ENCODE results near the gene GCC1.

The GCC1 gene

GRCh38 chr7:127535546-127536393 lies 49.6 kb downstream of the GCC1 start:
- Histone ChIP-seq H3K9me3 (ENCODE audit: low read length) (no peaks in the 10 kb centered on the region), H3K9ac (ENCODE audit: low read length) (no peak overlapping the region), H3K27ac (ENCODE audit: low read depth, low read length) (no peak overlapping the region), H3K27me3 (ENCODE audit: control insufficient read depth in 1 of 2, insufficient read depth in 2 of 2, low read length in 2 of 2) (peaks cover 8 to 18% of the 10 kb centered on the region in 2 donors), H3K4me1 (ENCODE audit: insufficient read depth, low read length) (no peaks in the 10 kb centered on the region), H3K4me3 (ENCODE audit: low read depth in 1 of 2, low read length in 2 of 2) (no peak overlapping the region), H3K36me3 (ENCODE audit: insufficient read depth, low read length) (no peaks in the 10 kb centered on the region)

- Histone ChIP-seq H3K36me3 (ENCODE audit: insufficient read depth, low read length) (no peaks in the 10 kb centered on the region), H3K4me1 (ENCODE audit: insufficient read depth, low read length) (no peaks in the 10 kb centered on the region), H3K27me3 (ENCODE audit: control insufficient read depth in 1 of 2, insufficient read depth in 2 of 2, low read length in 2 of 2) (peaks cover 8 to 13% of the 10 kb centered on the region in 2 donors), H3K9me3 (ENCODE audit: low read length) (no peaks in the 10 kb centered on the region), H3K27ac (ENCODE audit: low read depth, low read length) (no peak overlapping the region), H3K9ac (ENCODE audit: low read length) (no peak overlapping the region), H3K4me3 (ENCODE audit: low read depth in 1 of 2, low read length in 2 of 2) (no peak overlapping the region)
Measured at GRCh38 chr7:127534636-127535035, 50.8 kb downstream of the GCC1 start.

- H3K9me3 ChIP-seq (ENCODE audit: low read length) = no peaks in the 10 kb centered on the region
- no peak overlapping the region for H3K9ac ChIP-seq (ENCODE audit: low read length)
- peaks cover 8 to 13% of the 10 kb centered on the region in 2 donors for H3K27me3 ChIP-seq (ENCODE audit: control insufficient read depth in 1 of 2, insufficient read depth in 2 of 2, low read length in 2 of 2)
- H3K4me3 ChIP-seq (ENCODE audit: low read depth in 1 of 2, low read length in 2 of 2) = no peak overlapping the region
- no peak overlapping the region for H3K27ac ChIP-seq (ENCODE audit: low read depth, low read length)
- H3K4me1 ChIP-seq (ENCODE audit: insufficient read depth, low read length) = no peaks in the 10 kb centered on the region
- no peaks in the 10 kb centered on the region for H3K36me3 ChIP-seq (ENCODE audit: insufficient read depth, low read length)
Measured at GRCh38 chr7:127532736-127533135, 52.7 kb downstream of the GCC1 start.

GRCh38 chr7:127532151-127532550 lies 53.2 kb downstream of the GCC1 start:
- Histone ChIP-seq H3K4me1 (ENCODE audit: insufficient read depth, low read length) (no peaks in the 10 kb centered on the region), H3K9me3 (ENCODE audit: low read length) (no peaks in the 10 kb centered on the region), H3K9ac (ENCODE audit: low read length) (no peak overlapping the region), H3K36me3 (ENCODE audit: insufficient read depth, low read length) (no peaks in the 10 kb centered on the region), H3K27ac (ENCODE audit: low read depth, low read length) (no peak overlapping the region), H3K27me3 (ENCODE audit: control insufficient read depth in 1 of 2, insufficient read depth in 2 of 2, low read length in 2 of 2) (peaks cover 6 to 9% of the 10 kb centered on the region in 2 donors), H3K4me3 (ENCODE audit: low read depth in 1 of 2, low read length in 2 of 2) (no peak overlapping the region)

Measured in muscle layer of colon (tissue), 2 donors.